PC-3 (cell line): ENCODE results near the gene PRODH.

ENCODE experiments used
- EZH2 ChIP-seq: fragments of 300-600 bp; sonication (generic); IDR thresholded peaks from one replicate; pipeline ENCODE4 v1.6.1; 2017; ENCODE audit warnings: antibody characterized with exemption, mild to moderate bottlenecking, low read length; ENCODE audit not compliant: unreplicated experiment
- EZH2phosphoT487 ChIP-seq: fragments of 300-600 bp; sonication (generic); IDR thresholded peaks from 2 replicates; pipeline ENCODE4 v1.6.1; 2018; ENCODE audit warnings: mild to moderate bottlenecking, antibody characterized with exemption, low read length, borderline replicate concordance
- TF ChIP-seq, protein P1 (sequence below): fragments of 300-600 bp; sonication (generic); conservative IDR thresholded peaks from 2 replicates; pipeline ENCODE4 v1.5.1; 2017; ENCODE audit warnings: antibody characterized with exemption, low read depth, mild to moderate bottlenecking, low read length

DNA sequence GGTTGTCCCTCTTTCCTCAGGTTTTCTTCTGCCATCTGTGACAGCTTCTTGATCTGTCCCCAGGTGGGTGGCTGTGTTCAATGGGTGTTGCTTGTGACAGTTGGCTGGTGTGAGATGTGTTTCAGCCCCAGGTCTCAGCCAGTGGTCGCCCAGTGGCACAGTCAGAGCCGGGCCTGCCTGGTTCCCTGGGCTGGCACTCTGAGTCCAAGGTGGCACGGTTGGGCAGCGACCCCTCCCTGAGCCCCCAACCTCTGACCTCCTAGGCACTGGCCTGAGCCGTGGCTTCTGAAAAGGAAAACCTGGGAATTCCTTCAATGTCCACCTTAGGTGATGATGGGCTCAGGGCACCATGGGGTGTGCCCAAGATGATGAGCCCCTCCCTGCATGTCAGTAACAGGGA lies 14.0 kb upstream of the PRODH start:
- TF ChIP-seq, protein P1, sequence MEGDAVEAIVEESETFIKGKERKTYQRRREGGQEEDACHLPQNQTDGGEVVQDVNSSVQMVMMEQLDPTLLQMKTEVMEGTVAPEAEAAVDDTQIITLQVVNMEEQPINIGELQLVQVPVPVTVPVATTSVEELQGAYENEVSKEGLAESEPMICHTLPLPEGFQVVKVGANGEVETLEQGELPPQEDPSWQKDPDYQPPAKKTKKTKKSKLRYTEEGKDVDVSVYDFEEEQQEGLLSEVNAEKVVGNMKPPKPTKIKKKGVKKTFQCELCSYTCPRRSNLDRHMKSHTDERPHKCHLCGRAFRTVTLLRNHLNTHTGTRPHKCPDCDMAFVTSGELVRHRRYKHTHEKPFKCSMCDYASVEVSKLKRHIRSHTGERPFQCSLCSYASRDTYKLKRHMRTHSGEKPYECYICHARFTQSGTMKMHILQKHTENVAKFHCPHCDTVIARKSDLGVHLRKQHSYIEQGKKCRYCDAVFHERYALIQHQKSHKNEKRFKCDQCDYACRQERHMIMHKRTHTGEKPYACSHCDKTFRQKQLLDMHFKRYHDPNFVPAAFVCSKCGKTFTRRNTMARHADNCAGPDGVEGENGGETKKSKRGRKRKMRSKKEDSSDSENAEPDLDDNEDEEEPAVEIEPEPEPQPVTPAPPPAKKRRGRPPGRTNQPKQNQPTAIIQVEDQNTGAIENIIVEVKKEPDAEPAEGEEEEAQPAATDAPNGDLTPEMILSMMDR: no peak
- TF ChIP-seq EZH2 (no peak), EZH2phosphoT487 (no peak)
